SJCRH30 (cell line): ENCODE results near the gene SMIM45.

Experiments
- DNase-seq, 2 experiments: peaks; one replicate each; pipeline ENCODE4 v3.0.0-alpha.2; 2015 to 2020
- H3K27ac ChIP-seq: fragments of 250-450 bp; sonication (Bioruptor Pico); 2 replicates; pipeline ENCODE4 v1.5.1; 2020; ENCODE audit warnings: mild to moderate bottlenecking, moderate library complexity
- H3K27me3 ChIP-seq: fragments of 250-450 bp; sonication (Bioruptor Pico); 2 replicates; pipeline ENCODE4 v1.5.1; 2020; ENCODE audit warnings: mild to moderate bottlenecking, moderate library complexity
- H3K36me3 ChIP-seq: fragments of 250-450 bp; sonication (Bioruptor Pico); 2 replicates; pipeline ENCODE4 v1.5.1; 2020; ENCODE audit warnings: mild to moderate bottlenecking, moderate library complexity
- H3K4me1 ChIP-seq: fragments of 250-450 bp; sonication (Bioruptor Pico); 2 replicates; pipeline ENCODE4 v1.5.1; 2020; ENCODE audit warnings: mild to moderate bottlenecking, moderate library complexity
- H3K4me3 ChIP-seq: fragments of 250-450 bp; sonication (Bioruptor Pico); 2 replicates; pipeline ENCODE4 v1.5.1; 2020; ENCODE audit warnings: mild to moderate bottlenecking, moderate library complexity
- H3K9me3 ChIP-seq: fragments of 250-450 bp; sonication (Bioruptor Pico); replicated peaks from 2 replicates; pipeline ENCODE4 v1.5.1; 2020; ENCODE audit warnings: mild to moderate bottlenecking, moderate library complexity

SMIM45 gene

GRCh38 chr22:41966225-41966606, 14.3 kb downstream of the SMIM45 start:
- Histone ChIP-seq H3K9me3 (no peaks in the 10 kb centered on the region), H3K27ac (no peak overlapping the region), H3K4me1 (no peaks in the 10 kb centered on the region), H3K36me3 (no peaks in the 10 kb centered on the region), H3K27me3 (no peaks in the 10 kb centered on the region), H3K4me3 (no peak overlapping the region)
- DNase-seq, result no peak

DNA sequence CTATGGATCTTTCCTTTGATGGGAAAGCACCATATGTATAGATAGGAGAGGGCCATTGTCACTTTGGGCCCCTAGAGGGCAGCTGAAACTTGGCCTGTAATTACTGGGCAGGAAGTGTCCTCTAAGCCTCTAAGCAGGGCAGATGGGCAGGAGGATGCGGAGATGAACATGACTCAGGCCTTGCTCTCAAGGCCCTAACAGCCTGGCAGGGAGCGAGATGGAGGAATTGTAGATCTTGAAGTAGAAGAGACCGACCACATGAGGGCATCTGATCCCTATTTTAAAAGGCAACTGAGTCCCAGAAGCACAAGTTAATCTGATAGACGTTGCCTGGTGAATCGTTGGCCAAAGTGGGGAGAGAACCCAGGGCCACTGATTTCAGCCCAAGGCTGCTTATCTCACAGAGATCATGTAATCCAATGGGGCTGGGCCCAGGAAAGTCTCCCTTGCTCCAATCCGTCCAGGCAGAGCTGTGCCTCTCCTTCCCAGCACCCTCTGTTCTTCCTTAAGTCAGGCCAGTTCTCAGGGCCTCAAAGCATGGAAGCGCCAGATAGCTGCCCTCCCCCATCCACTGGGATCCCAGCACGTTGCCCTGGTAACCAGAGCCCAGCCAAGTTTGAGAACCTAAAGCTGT, 14.8 kb downstream of the SMIM45 start:
- Histone ChIP-seq H3K27me3 (no peaks in the 10 kb centered on the region), H3K4me3 (no peak overlapping the region), H3K36me3 (no peaks in the 10 kb centered on the region), H3K4me1 (no peaks in the 10 kb centered on the region), H3K27ac (no peak overlapping the region), H3K9me3 (no peaks in the 10 kb centered on the region)
- peak; percentile 65 to 73 for DNase-seq

DNA sequence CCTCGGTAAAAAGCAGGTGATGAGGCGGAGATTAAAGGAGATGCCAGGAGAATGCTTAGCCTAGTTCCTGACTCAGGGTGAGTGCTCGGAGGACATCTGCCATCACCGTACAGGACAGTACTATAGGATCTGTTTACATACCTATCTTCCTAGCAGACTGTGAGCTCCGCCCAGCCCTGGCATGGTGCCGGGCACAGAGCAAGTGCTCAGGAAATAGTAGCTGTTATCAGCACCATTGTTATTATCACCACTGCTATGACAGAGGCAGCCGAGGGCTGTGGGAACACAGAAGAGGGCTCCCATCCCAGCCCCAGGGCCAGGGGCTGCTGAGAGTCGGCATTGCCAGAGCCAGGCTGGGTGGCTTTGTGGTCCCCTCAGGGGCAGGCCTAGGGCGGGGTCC, 16.7 kb downstream of the SMIM45 start:
- H3K27ac ChIP-seq, result no peak overlapping the region
- no peaks in the 10 kb centered on the region for H3K36me3 ChIP-seq
- H3K9me3 ChIP-seq, result no peaks in the 10 kb centered on the region
- H3K27me3 ChIP-seq, result no peaks in the 10 kb centered on the region
- no peak overlapping the region for H3K4me3 ChIP-seq
- no peaks in the 10 kb centered on the region for H3K4me1 ChIP-seq
- no peak for DNase-seq

- Histone ChIP-seq H3K4me1 (no peaks in the 10 kb centered on the region), H3K4me3 (no peak within 1 kb of the TSS), H3K9me3 (no peaks in the 10 kb centered on the region), H3K27ac (no peak within 1 kb of the TSS), H3K27me3 (no peaks in the 10 kb centered on the region), H3K36me3 (no peaks in the 10 kb centered on the region)
- no peak for DNase-seq
These were observed 17.2 kb downstream of the SMIM45 start, which contains the start of gene SEPTIN3 for GRCh38 chr22:41969110-41969646. Gene SEPTIN3, plus strand, starts transcription at chr22:41969443. Its CDS starts 2,050 bp downstream, at chr22:41971493.

- no peaks in the 10 kb centered on the region for H3K36me3 ChIP-seq
- no peak overlapping the region for H3K4me3 ChIP-seq
- H3K9me3 ChIP-seq, result no peaks in the 10 kb centered on the region
- H3K27me3 ChIP-seq, result peaks cover 3% of the 10 kb centered on the region; the same call in 1 of the 2 replicates
- DNase-seq, result no peak
- no peak overlapping the region for H3K27ac ChIP-seq
- no peaks in the 10 kb centered on the region for H3K4me1 ChIP-seq
These were observed 18.7 kb downstream of the SMIM45 start for GRCh38 chr22:41970601-41971000.

DNA sequence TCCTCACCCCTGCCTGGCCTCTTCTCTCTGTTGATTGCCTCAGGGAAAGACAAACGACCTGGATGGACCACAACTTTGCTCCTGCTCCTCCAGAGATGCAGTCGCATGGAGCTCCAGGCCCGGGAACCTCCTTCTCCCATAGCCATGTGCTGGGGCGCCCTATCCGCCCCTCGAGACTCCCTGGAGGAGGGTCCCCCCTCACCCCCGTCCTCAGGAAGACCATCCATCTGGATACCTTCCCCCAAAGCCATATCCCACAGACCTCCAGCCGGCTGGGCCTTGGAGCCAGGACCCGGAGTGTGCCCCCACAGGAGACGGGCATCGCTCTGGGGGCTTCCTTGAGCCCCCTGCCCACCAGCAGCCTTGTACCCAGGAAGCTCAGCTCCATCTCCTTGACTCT, 19.5 kb downstream of the SMIM45 start:
- H3K4me1 ChIP-seq, result no peaks in the 10 kb centered on the region
- no peaks in the 10 kb centered on the region for H3K36me3 ChIP-seq
- no peak overlapping the region for H3K4me3 ChIP-seq
- no peak for DNase-seq
- H3K9me3 ChIP-seq, result no peaks in the 10 kb centered on the region
- H3K27me3 ChIP-seq, result peaks cover 10% of the 10 kb centered on the region
- no peak overlapping the region for H3K27ac ChIP-seq

GRCh38 chr22:41974691-41975290, 22.8 kb downstream of the SMIM45 start:
- DNase-seq, result no peak
- H3K9me3 ChIP-seq, result no peaks in the 10 kb centered on the region
- 0 out of 2 replicates have a peak, but pooled peaks cover 2% of the 10 kb centered on the region for H3K4me1 ChIP-seq
- no peak overlapping the region for H3K27ac ChIP-seq
- H3K36me3 ChIP-seq, result no peaks in the 10 kb centered on the region
- H3K4me3 ChIP-seq, result no peak overlapping the region
- H3K27me3 ChIP-seq, result peaks cover 20% of the 10 kb centered on the region

DNA sequence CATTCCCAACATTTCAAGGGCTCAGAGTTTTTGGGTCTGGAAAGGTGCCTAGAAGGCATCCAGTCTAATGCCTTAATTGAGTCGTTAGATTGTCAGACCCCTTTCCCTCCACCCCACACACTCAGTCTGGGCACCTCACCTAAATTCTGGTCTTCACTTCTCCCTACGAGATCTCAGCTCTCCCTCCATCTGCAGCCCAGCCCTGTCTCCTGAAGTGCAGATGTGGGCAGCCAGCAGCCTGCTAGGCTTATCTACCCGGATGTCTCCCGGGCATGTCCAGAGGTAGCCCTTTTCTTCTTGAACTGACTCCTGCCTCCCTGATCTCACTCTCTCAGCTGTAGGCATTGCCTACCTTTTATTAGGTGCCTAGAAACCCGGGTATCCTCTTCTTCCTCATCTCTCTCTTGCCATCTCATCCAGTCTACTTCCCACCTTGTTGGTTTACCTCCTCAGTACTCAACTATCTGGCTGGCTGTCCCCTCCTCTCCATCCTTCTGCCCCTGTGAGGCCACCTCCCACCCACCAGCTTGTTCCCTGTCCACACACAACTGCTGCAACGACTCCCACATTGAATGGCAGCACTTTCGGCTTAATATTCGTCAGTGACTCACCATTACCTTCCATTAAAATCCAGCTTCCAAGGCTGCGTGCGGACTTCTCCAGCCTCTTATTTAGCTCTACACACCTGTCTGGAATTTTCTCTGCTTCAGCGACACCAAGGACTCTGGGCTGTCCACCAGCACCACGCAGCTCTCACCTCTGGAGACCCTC, 23.5 kb downstream of the SMIM45 start:
- Histone ChIP-seq H3K4me3 (no peak overlapping the region), H3K4me1 (0 out of 2 replicates have a peak, but pooled peaks cover 2% of the 10 kb centered on the region), H3K27me3 (peaks cover 20% of the 10 kb centered on the region), H3K36me3 (no peaks in the 10 kb centered on the region), H3K27ac (no peak overlapping the region), H3K9me3 (no peaks in the 10 kb centered on the region)
- DNase-seq, result no peak

DNA sequence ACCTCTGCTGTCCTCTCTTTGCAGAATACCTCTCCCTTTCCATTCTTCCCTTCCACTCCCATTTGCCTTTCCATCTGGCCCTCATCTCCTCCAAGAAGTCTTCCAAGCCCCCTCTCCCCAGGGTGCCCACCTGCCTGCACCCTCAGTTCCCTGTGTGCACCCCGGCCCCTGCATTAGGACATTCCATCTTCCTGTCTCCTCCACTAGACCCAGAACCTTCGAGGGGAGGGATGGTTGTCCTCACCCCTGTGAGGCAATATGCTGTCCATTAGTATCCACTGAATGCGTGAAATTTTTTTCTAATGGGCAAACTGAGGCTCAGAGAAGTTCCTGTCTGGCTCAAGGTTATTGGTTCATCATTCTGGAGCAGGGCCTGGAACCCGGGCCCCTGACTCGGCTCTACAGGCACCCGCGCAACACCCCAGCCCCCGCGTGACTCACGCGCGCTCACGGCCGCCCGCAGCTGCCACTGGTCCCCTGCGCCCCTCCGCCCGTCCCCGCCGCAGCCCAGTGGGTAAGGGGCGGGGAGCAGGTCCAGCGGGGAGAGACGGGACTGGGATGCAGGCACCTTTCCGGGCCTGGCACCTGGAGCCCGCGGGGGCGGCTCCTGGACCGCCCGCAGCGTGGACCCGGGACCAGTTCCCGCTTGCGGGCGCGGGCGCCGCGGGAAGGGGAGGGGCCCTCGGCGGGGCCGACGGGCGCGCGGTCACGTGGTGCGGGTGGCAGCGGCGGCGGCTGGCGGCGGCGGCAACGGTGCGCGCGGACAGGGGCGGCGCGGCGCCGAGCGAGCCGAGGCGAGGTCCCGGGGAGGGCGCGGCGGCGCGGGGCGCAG, 24.3 kb downstream of the SMIM45 start:
- H3K27me3 ChIP-seq, result peaks cover 20% of the 10 kb centered on the region

GRCh38 chr22:41976961-41977566, 25.1 kb downstream of the SMIM45 start:
- no peak for DNase-seq
- H3K36me3 ChIP-seq, result no peaks in the 10 kb centered on the region
- H3K27ac ChIP-seq, result no peak overlapping the region
- peak overlapping the region; percentile 43 for H3K4me3 ChIP-seq
- H3K4me1 ChIP-seq, result 0 out of 2 replicates have a peak, but pooled peaks cover 2% of the 10 kb centered on the region
- peaks cover 20% of the 10 kb centered on the region for H3K27me3 ChIP-seq
- H3K9me3 ChIP-seq, result no peaks in the 10 kb centered on the region

More for the DNA sequence above, 24.3 kb downstream of the SMIM45 start:
- DNase-seq, result peak in 1 of 2 experiments; percentile 21
- Histone ChIP-seq H3K36me3 (no peaks in the 10 kb centered on the region), H3K9me3 (no peaks in the 10 kb centered on the region), H3K4me1 (0 out of 2 replicates have a peak, but pooled peaks cover 2% of the 10 kb centered on the region), H3K4me3 (peak overlapping the region; percentile 60), H3K27ac (no peak overlapping the region)

DNA sequence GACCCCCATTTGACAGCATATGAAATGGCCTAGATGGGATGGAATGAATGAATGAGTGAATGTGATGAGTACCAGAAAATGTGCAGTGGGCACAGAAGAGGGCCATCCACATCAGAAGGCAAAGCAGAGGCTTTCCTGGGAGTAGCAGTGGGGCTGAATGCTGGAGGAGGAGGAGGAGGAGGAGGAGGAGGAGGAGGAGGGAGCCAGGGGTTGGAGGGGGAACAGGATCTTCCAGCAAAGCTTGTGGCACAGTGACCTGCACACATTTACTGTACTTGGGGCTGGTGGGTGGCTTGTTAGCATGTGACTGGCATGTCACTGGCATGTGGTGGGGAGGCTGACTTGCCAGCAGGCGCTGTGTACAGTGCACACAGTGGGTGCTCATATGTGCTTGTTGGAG, 26.8 kb downstream of the SMIM45 start:
- H3K9me3 ChIP-seq, result no peaks in the 10 kb centered on the region
- no peak for DNase-seq
- peaks cover 20% of the 10 kb centered on the region for H3K27me3 ChIP-seq
- H3K4me3 ChIP-seq, result no peak overlapping the region
- no peaks in the 10 kb centered on the region for H3K36me3 ChIP-seq
- no peak overlapping the region for H3K27ac ChIP-seq
- 0 out of 2 replicates have a peak, but pooled peaks cover 2% of the 10 kb centered on the region for H3K4me1 ChIP-seq

DNA sequence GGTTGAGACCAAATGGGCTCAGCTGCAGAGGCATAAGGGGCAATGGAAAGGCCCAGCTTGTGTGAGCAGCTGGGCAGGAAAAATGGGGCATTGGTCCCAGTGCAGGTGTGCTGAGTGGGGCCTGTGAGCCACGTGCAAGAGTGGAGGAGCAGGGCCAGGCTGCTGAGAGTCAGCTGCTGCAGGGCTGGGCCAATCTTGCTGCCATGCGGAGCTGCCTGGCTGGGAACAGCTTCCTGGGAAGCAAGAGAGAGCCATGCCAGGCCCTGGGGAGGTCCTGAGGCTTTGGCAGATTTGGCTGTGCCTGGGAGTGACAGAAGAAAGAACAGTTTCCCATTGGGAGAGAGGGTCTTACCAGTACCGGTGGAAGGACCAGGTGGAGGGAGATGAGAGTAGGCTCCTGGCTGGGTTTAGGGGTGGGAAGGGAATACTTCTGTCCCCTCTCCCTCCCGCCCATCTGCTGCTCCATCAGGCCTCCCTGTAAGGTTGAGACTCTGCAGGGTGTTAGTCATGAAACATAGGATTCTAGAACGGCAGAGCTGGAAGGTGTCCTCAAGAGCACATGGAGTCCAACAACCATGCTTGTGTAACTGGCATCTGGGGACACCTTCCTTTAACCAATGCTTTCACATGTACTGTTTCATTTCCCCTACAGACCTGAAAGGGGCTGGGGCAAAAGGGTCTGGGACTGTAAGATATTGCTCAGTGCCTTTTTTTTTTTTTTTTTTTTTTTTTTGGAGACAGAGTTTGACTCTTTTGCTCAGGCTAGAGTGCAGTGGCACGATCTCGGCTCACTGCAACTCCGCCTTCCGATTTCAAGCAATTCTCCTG, 27.7 kb downstream of the SMIM45 start:
- Histone ChIP-seq H3K4me3 (no peak overlapping the region), H3K36me3 (no peaks in the 10 kb centered on the region), H3K9me3 (no peaks in the 10 kb centered on the region), H3K27me3 (peaks cover 20% of the 10 kb centered on the region), H3K4me1 (0 out of 2 replicates have a peak, but pooled peaks cover 2% of the 10 kb centered on the region), H3K27ac (no peak overlapping the region)
- DNase-seq, result no peak

GRCh38 chr22:41982865-41983264, 30.9 kb downstream of the SMIM45 start:
- Histone ChIP-seq H3K4me1 (no peaks in the 10 kb centered on the region), H3K27me3 (peaks cover 4% of the 10 kb centered on the region; the same call in 1 of the 2 replicates), H3K27ac (no peak overlapping the region), H3K36me3 (no peaks in the 10 kb centered on the region), H3K4me3 (no peak overlapping the region), H3K9me3 (no peaks in the 10 kb centered on the region)
- DNase-seq, result no peak
